Endothelial cell of umbilical vein (primary cell): Measurements from ENCODE around the gene SNIP1.

Experiments used
- EZH2 ChIP-seq: IDR thresholded peaks from 2 replicates; pipeline ENCODE4 v1.6.1; 2012; ENCODE audit warnings: borderline replicate concordance, low read depth, mild to moderate bottlenecking, moderate library complexity, low read length, inconsistent platforms; ENCODE audit not compliant: severe bottlenecking
- JUN ChIP-seq: IDR thresholded peaks from 2 replicates; pipeline ENCODE4 v1.6.1; 2011; ENCODE audit warnings: borderline replicate concordance, low read depth; ENCODE audit not compliant: insufficient read length, insufficient read depth
- MYC ChIP-seq: IDR thresholded peaks from one replicate; pipeline ENCODE4 v1.6.1; 2011; ENCODE audit warnings: mild to moderate bottlenecking, low read depth, low read length
- POLR2A ChIP-seq: IDR thresholded peaks from 2 replicates; pipeline ENCODE4 v1.6.1; 2012; ENCODE audit warnings: low read depth, mild to moderate bottlenecking, control low read depth, low read length
- POLR2AphosphoS5 ChIP-seq: IDR thresholded peaks from 2 replicates; pipeline ENCODE4 v1.6.1; 2012; ENCODE audit warnings: low read depth, mild to moderate bottlenecking, control low read depth, low read length, moderate library complexity; ENCODE audit not compliant: insufficient read depth
- TF ChIP-seq, protein P1 (sequence below), 2 donors: IDR thresholded peaks; 1 replicate in 1 of 2; 2 replicates in 1 of 2; pipeline ENCODE4 v1.5.1; 2011; ENCODE audit warnings: low read length in 2 of 2, mild to moderate bottlenecking in 2 of 2, moderate library complexity in 2 of 2, control low read depth in 1 of 2, inconsistent platforms in 1 of 2, low read depth in 1 of 2; ENCODE audit not compliant: insufficient read depth in 1 of 2; ENCODE audit errors: extremely low read depth in 1 of 2

DNA sequence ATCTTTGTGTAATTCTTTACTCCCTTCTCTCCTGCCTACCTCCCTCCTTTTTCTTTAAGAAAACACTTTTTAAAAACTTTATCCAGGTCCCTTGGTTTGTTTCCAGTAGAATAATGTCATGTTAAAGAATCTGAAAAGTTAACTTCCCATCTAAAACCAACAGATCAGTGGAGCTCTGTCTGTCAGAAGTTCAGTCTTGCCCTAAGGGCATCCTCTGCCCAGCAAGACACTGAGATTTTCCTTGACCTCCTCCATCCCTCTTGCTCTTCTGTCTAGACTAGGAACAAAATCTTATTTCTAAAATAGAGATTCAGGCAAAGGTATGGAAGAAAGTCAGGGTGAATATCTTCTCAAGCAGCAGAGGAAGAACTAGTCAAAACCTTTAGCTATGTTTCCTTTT is 47.3 kb upstream of the SNIP1 start:
- TF ChIP-seq JUN (no peak), EZH2 (no peak), MYC (no peak), POLR2A (no peak), POLR2AphosphoS5 (no peak)
- TF ChIP-seq, protein P1, sequence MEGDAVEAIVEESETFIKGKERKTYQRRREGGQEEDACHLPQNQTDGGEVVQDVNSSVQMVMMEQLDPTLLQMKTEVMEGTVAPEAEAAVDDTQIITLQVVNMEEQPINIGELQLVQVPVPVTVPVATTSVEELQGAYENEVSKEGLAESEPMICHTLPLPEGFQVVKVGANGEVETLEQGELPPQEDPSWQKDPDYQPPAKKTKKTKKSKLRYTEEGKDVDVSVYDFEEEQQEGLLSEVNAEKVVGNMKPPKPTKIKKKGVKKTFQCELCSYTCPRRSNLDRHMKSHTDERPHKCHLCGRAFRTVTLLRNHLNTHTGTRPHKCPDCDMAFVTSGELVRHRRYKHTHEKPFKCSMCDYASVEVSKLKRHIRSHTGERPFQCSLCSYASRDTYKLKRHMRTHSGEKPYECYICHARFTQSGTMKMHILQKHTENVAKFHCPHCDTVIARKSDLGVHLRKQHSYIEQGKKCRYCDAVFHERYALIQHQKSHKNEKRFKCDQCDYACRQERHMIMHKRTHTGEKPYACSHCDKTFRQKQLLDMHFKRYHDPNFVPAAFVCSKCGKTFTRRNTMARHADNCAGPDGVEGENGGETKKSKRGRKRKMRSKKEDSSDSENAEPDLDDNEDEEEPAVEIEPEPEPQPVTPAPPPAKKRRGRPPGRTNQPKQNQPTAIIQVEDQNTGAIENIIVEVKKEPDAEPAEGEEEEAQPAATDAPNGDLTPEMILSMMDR (IDR thresholded peaks at IDR 0.05; ENCODE audit: extremely low read depth in 1 of 2, insufficient read depth in 1 of 2, low read depth in 1 of 2, low read length in 2 of 2), result no peak
